ENCODE data around the gene AFDN.

GRCh38 chr6:167966540-167966905 is 139.8 kb downstream of the AFDN start:
- no peak for TF ChIP-seq EZH2 (IDR thresholded peaks at IDR 0.05; ENCODE audit: low read depth, unreplicated experiment)
- no peak for TF ChIP-seq CREB1 (CRISPR knock-in tag; IDR thresholded peaks at IDR 0.05; ENCODE audit: low read depth)
- TF ChIP-seq, protein P1, sequence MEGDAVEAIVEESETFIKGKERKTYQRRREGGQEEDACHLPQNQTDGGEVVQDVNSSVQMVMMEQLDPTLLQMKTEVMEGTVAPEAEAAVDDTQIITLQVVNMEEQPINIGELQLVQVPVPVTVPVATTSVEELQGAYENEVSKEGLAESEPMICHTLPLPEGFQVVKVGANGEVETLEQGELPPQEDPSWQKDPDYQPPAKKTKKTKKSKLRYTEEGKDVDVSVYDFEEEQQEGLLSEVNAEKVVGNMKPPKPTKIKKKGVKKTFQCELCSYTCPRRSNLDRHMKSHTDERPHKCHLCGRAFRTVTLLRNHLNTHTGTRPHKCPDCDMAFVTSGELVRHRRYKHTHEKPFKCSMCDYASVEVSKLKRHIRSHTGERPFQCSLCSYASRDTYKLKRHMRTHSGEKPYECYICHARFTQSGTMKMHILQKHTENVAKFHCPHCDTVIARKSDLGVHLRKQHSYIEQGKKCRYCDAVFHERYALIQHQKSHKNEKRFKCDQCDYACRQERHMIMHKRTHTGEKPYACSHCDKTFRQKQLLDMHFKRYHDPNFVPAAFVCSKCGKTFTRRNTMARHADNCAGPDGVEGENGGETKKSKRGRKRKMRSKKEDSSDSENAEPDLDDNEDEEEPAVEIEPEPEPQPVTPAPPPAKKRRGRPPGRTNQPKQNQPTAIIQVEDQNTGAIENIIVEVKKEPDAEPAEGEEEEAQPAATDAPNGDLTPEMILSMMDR (conservative IDR thresholded peaks at IDR 0.05; ENCODE audit: low read depth in 2 of 2): no peak
- TF ChIP-seq POLR2AphosphoS5 (IDR thresholded peaks at IDR 0.05; ENCODE audit: low read depth): no peak
- TF ChIP-seq, protein P2, sequence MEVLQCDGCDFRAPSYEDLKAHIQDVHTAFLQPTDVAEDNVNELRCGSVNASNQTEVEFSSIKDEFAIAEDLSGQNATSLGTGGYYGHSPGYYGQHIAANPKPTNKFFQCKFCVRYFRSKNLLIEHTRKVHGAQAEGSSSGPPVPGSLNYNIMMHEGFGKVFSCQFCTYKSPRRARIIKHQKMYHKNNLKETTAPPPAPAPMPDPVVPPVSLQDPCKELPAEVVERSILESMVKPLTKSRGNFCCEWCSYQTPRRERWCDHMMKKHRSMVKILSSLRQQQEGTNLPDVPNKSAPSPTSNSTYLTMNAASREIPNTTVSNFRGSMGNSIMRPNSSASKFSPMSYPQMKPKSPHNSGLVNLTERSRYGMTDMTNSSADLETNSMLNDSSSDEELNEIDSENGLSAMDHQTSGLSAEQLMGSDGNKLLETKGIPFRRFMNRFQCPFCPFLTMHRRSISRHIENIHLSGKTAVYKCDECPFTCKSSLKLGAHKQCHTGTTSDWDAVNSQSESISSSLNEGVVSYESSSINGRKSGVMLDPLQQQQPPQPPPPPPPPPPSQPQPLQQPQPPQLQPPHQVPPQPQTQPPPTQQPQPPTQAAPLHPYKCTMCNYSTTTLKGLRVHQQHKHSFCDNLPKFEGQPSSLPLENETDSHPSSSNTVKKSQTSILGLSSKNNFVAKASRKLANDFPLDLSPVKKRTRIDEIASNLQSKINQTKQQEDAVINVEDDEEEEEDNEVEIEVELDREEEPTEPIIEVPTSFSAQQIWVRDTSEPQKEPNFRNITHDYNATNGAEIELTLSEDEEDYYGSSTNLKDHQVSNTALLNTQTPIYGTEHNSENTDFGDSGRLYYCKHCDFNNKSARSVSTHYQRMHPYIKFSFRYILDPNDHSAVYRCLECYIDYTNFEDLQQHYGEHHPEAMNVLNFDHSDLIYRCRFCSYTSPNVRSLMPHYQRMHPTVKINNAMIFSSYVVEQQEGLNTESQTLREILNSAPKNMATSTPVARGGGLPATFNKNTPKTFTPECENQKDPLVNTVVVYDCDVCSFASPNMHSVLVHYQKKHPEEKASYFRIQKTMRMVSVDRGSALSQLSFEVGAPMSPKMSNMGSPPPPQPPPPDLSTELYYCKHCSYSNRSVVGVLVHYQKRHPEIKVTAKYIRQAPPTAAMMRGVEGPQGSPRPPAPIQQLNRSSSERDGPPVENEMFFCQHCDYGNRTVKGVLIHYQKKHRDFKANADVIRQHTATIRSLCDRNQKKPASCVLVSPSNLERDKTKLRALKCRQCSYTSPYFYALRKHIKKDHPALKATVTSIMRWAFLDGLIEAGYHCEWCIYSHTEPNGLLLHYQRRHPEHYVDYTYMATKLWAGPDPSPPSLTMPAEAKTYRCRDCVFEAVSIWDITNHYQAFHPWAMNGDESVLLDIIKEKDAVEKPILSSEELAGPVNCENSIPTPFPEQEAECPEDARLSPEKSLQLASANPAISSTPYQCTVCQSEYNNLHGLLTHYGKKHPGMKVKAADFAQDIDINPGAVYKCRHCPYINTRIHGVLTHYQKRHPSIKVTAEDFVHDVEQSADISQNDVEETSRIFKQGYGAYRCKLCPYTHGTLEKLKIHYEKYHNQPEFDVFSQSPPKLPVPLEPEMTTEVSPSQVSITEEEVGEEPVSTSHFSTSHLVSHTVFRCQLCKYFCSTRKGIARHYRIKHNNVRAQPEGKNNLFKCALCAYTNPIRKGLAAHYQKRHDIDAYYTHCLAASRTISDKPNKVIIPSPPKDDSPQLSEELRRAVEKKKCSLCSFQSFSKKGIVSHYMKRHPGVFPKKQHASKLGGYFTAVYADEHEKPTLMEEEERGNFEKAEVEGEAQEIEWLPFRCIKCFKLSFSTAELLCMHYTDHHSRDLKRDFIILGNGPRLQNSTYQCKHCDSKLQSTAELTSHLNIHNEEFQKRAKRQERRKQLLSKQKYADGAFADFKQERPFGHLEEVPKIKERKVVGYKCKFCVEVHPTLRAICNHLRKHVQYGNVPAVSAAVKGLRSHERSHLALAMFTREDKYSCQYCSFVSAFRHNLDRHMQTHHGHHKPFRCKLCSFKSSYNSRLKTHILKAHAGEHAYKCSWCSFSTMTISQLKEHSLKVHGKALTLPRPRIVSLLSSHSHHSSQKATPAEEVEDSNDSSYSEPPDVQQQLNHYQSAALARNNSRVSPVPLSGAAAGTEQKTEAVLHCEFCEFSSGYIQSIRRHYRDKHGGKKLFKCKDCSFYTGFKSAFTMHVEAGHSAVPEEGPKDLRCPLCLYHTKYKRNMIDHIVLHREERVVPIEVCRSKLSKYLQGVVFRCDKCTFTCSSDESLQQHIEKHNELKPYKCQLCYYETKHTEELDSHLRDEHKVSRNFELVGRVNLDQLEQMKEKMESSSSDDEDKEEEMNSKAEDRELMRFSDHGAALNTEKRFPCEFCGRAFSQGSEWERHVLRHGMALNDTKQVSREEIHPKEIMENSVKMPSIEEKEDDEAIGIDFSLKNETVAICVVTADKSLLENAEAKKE (CRISPR knock-in tag; IDR thresholded peaks at IDR 0.05): no peak
- TF ChIP-seq STAT1 (IDR thresholded peaks at IDR 0.05; ENCODE audit: unreplicated experiment): no peak
- no peak for TF ChIP-seq JUNB (IDR thresholded peaks at IDR 0.05; ENCODE audit: unreplicated experiment)
